HEK293 (cell line): ENCODE measurements around the gene LAMTOR4.

Experiments used
- CTCF ChIA-PET: fragments of 350-600 bp; formaldehyde crosslinking; extraction: SDS; loops from one replicate; lab custom pipeline; 2021; ENCODE audit warnings: antibody characterized with exemption; lab: Yijun Ruan, JAX
- POLR2A ChIA-PET: fragments of 300-600 bp; formaldehyde crosslinking; extraction: SDS; loops from one replicate; lab custom pipeline; 2020; ENCODE audit warnings: antibody characterized with exemption, inconsistent platforms; lab: Yijun Ruan, JAX
- H3K27ac ChIP-seq: fragments of 200-500 bp; sonication (Bioruptor generic); 2 replicates; pipeline ENCODE4 v1.5.1; 2014; ENCODE audit warnings: low read depth, low read length, control low read depth, inconsistent platforms; ENCODE audit errors: extremely low read depth
- H3K36me3 ChIP-seq, 2 experiments: fragments of 200-500 bp in 1 of 2; sonication (Bioruptor generic) in 1 of 2; 1 replicate in 1 of 2; 2 replicates in 1 of 2; pipeline ENCODE4 v1.5.1; 2014 to 2017; ENCODE audit warnings: inconsistent platforms in 2 of 2, low read length in 2 of 2; ENCODE audit not compliant: control insufficient read depth in 2 of 2, insufficient read depth in 1 of 2
- H3K4me1 ChIP-seq: fragments of 200-500 bp; sonication (Bioruptor generic); 2 replicates; pipeline ENCODE4 v1.5.1; 2014; ENCODE audit warnings: mild to moderate bottlenecking, low read length, inconsistent platforms; ENCODE audit not compliant: control insufficient read depth, insufficient read depth
- H3K4me3 ChIP-seq: 2 replicates; pipeline ENCODE4 v1.5.1; 2011; ENCODE audit warnings: low read depth, mild to moderate bottlenecking, control low read depth, low read length, moderate library complexity
- H3K9me3 ChIP-seq: fragments of 200-500 bp; sonication (Bioruptor generic); 2 replicates; pipeline ENCODE4 v1.5.1; 2014; ENCODE audit warnings: low read depth, low read length, inconsistent platforms; ENCODE audit not compliant: control insufficient read depth, insufficient read depth
- GLIS1 ChIP-seq: fragments of 450-650 bp; formaldehyde crosslinking; IDR thresholded peaks from 2 replicates; pipeline ENCODE4 v1.5.1; 2016; ENCODE audit warnings: missing biosample characterization, missing genetic modification characterization
- GLIS2 ChIP-seq: fragments of 450-650 bp; formaldehyde crosslinking; IDR thresholded peaks from 2 replicates; pipeline ENCODE4 v1.5.1; 2016; ENCODE audit warnings: missing biosample characterization, missing genetic modification characterization
- KLF7 ChIP-seq: fragments of 450-650 bp; formaldehyde crosslinking; IDR thresholded peaks from 2 replicates; pipeline ENCODE4 v1.5.1; 2016; ENCODE audit warnings: missing biosample characterization, missing genetic modification characterization, borderline replicate concordance
- KLF9 ChIP-seq: fragments of 450-650 bp; formaldehyde crosslinking; IDR thresholded peaks from 2 replicates; pipeline ENCODE4 v1.5.1; 2016; ENCODE audit warnings: missing biosample characterization, missing genetic modification characterization, low read depth
- OSR2 ChIP-seq: fragments of 450-650 bp; formaldehyde crosslinking; IDR thresholded peaks from 2 replicates; pipeline ENCODE4 v1.5.1; 2016; ENCODE audit warnings: missing biosample characterization, missing genetic modification characterization
- SP3 ChIP-seq: fragments of 450-650 bp; formaldehyde crosslinking; IDR thresholded peaks from 2 replicates; pipeline ENCODE4 v1.5.1; 2016; ENCODE audit warnings: missing biosample characterization, missing genetic modification characterization
- ZBTB48 ChIP-seq: fragments of 450-650 bp; formaldehyde crosslinking; IDR thresholded peaks from 2 replicates; pipeline ENCODE4 v1.5.1; 2016; ENCODE audit warnings: missing biosample characterization, missing genetic modification characterization
- ZNF157 ChIP-seq: fragments of 450-650 bp; formaldehyde crosslinking; IDR thresholded peaks from 2 replicates; pipeline ENCODE4 v1.5.1; 2016; ENCODE audit warnings: missing biosample characterization, missing genetic modification characterization
- ZNF423 ChIP-seq: fragments of 450-650 bp; formaldehyde crosslinking; IDR thresholded peaks from 2 replicates; pipeline ENCODE4 v1.5.1; 2016; ENCODE audit warnings: missing biosample characterization, missing genetic modification characterization
- ZNF560 ChIP-seq: fragments of 450-650 bp; formaldehyde crosslinking; IDR thresholded peaks from 2 replicates; pipeline ENCODE4 v1.5.1; 2017; ENCODE audit warnings: missing biosample characterization, missing genetic modification characterization, borderline replicate concordance
- ZNF777 ChIP-seq: fragments of 450-650 bp; formaldehyde crosslinking; IDR thresholded peaks from 2 replicates; pipeline ENCODE4 v1.5.1; 2017; ENCODE audit warnings: missing biosample characterization, missing genetic modification characterization, borderline replicate concordance
- TF ChIP-seq, protein P1 (sequence below): fragments of 450-650 bp; formaldehyde crosslinking; IDR thresholded peaks from 2 replicates; pipeline ENCODE4 v1.5.1; 2016; ENCODE audit warnings: missing biosample characterization, missing genetic modification characterization
- TF ChIP-seq, protein P2 (sequence below): fragments of 450-650 bp; formaldehyde crosslinking; IDR thresholded peaks from 2 replicates; pipeline ENCODE4 v1.5.1; 2016; ENCODE audit warnings: missing biosample characterization, missing genetic modification characterization, borderline replicate concordance
- TF ChIP-seq, protein P3 (sequence below): fragments of 450-650 bp; formaldehyde crosslinking; conservative IDR thresholded peaks from 2 replicates; pipeline ENCODE4 v1.5.1; 2016; ENCODE audit warnings: low read depth, missing biosample characterization, missing genetic modification characterization
- TF ChIP-seq, protein P4 (sequence below): fragments of 450-650 bp; formaldehyde crosslinking; IDR thresholded peaks from 2 replicates; pipeline ENCODE4 v1.5.1; 2017; ENCODE audit warnings: missing biosample characterization, missing genetic modification characterization
- TF ChIP-seq, protein P5 (sequence below): fragments of 450-650 bp; formaldehyde crosslinking; IDR thresholded peaks from 2 replicates; pipeline ENCODE4 v1.5.1; 2016; ENCODE audit warnings: missing biosample characterization, missing genetic modification characterization
- TF ChIP-seq, protein P6 (sequence below): fragments of 450-650 bp; formaldehyde crosslinking; IDR thresholded peaks from 2 replicates; pipeline ENCODE4 v1.5.1; 2016; ENCODE audit warnings: missing biosample characterization, missing genetic modification characterization
- TF ChIP-seq, protein P7 (sequence below): fragments of 450-650 bp; formaldehyde crosslinking; IDR thresholded peaks from 2 replicates; pipeline ENCODE4 v1.5.1; 2016; ENCODE audit warnings: missing biosample characterization, missing genetic modification characterization

The LAMTOR4 gene

DNA sequence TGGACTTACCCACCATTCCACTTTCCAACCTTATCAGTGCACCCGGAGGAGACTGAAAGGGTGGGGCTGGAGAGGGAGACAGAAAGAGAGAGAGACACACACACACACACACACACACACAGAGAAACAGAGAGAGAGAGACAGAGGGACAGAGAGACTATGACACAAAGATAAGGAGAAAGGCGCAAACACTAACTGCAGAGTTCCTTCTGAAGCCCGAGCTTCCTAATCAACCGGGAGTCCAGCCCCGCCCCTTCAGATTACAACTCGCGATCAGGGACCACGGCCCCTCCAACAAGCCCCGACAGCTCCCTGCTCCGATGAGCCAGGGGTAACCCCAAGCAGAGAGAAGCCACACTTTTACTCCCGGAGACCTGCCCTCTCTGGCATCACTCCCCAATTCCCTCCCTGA, 19.2 kb downstream of the LAMTOR4 start:
- no peak overlapping the region for H3K4me3 ChIP-seq
- POLR2A ChIA-PET: interaction anchor here (1.0 to 2.7 kb wide), 3 partner anchors 9 to 20 kb away, joined by 4 to 13 read pairs (median 5); partner anchors contain the start of genes GPC2, LAMTOR4, STAG3 and TRAPPC14
- no peak overlapping the region for H3K27ac ChIP-seq
- no peak for TF ChIP-seq ZNF423 (tag by site-specific recombination)
- TF ChIP-seq, protein P1, sequence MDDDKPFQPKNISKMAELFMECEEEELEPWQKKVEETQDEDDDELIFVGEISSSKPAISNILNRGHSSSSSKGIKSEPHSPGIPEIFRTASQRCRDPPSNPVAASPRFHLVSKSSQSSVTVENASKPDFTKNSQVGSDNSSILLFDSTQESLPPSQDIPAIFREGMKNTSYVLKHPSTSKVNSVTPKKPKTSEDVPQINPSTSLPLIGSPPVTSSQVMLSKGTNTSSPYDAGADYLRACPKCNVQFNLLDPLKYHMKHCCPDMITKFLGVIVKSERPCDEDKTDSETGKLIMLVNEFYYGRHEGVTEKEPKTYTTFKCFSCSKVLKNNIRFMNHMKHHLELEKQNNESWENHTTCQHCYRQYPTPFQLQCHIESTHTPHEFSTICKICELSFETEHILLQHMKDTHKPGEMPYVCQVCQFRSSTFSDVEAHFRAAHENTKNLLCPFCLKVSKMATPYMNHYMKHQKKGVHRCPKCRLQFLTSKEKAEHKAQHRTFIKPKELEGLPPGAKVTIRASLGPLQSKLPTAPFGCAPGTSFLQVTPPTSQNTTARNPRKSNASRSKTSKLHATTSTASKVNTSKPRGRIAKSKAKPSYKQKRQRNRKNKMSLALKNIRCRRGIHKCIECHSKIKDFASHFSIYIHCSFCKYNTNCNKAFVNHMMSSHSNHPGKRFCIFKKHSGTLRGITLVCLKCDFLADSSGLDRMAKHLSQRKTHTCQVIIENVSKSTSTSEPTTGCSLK (tag by site-specific recombination): no peak
- TF ChIP-seq, protein P2, sequence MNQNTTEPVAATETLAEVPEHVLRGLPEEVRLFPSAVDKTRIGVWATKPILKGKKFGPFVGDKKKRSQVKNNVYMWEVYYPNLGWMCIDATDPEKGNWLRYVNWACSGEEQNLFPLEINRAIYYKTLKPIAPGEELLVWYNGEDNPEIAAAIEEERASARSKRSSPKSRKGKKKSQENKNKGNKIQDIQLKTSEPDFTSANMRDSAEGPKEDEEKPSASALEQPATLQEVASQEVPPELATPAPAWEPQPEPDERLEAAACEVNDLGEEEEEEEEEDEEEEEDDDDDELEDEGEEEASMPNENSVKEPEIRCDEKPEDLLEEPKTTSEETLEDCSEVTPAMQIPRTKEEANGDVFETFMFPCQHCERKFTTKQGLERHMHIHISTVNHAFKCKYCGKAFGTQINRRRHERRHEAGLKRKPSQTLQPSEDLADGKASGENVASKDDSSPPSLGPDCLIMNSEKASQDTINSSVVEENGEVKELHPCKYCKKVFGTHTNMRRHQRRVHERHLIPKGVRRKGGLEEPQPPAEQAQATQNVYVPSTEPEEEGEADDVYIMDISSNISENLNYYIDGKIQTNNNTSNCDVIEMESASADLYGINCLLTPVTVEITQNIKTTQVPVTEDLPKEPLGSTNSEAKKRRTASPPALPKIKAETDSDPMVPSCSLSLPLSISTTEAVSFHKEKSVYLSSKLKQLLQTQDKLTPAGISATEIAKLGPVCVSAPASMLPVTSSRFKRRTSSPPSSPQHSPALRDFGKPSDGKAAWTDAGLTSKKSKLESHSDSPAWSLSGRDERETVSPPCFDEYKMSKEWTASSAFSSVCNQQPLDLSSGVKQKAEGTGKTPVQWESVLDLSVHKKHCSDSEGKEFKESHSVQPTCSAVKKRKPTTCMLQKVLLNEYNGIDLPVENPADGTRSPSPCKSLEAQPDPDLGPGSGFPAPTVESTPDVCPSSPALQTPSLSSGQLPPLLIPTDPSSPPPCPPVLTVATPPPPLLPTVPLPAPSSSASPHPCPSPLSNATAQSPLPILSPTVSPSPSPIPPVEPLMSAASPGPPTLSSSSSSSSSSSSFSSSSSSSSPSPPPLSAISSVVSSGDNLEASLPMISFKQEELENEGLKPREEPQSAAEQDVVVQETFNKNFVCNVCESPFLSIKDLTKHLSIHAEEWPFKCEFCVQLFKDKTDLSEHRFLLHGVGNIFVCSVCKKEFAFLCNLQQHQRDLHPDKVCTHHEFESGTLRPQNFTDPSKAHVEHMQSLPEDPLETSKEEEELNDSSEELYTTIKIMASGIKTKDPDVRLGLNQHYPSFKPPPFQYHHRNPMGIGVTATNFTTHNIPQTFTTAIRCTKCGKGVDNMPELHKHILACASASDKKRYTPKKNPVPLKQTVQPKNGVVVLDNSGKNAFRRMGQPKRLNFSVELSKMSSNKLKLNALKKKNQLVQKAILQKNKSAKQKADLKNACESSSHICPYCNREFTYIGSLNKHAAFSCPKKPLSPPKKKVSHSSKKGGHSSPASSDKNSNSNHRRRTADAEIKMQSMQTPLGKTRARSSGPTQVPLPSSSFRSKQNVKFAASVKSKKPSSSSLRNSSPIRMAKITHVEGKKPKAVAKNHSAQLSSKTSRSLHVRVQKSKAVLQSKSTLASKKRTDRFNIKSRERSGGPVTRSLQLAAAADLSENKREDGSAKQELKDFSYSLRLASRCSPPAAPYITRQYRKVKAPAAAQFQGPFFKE: no peak
- TF ChIP-seq KLF7 (tag by site-specific recombination): peak; percentile 98
- TF ChIP-seq, protein P3, sequence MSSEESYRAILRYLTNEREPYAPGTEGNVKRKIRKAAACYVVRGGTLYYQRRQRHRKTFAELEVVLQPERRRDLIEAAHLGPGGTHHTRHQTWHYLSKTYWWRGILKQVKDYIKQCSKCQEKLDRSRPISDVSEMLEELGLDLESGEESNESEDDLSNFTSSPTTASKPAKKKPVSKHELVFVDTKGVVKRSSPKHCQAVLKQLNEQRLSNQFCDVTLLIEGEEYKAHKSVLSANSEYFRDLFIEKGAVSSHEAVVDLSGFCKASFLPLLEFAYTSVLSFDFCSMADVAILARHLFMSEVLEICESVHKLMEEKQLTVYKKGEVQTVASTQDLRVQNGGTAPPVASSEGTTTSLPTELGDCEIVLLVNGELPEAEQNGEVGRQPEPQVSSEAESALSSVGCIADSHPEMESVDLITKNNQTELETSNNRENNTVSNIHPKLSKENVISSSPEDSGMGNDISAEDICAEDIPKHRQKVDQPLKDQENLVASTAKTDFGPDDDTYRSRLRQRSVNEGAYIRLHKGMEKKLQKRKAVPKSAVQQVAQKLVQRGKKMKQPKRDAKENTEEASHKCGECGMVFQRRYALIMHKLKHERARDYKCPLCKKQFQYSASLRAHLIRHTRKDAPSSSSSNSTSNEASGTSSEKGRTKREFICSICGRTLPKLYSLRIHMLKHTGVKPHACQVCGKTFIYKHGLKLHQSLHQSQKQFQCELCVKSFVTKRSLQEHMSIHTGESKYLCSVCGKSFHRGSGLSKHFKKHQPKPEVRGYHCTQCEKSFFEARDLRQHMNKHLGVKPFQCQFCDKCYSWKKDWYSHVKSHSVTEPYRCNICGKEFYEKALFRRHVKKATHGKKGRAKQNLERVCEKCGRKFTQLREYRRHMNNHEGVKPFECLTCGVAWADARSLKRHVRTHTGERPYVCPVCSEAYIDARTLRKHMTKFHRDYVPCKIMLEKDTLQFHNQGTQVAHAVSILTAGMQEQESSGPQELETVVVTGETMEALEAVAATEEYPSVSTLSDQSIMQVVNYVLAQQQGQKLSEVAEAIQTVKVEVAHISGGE (tag by site-specific recombination): no peak; the same call in 1 of the 2 replicates
- TF ChIP-seq ZNF157 (tag by site-specific recombination): 0 out of 2 replicates have a peak, but pooled peaks have one; percentile 19
- TF ChIP-seq KLF9 (tag by site-specific recombination): peak; percentile 50
- TF ChIP-seq ZNF777 (tag by site-specific recombination): peak; percentile 93; the same call in 1 of the 2 replicates
- TF ChIP-seq SP3 (tag by site-specific recombination): peak; percentile 14; the same call in 1 of the 2 replicates
- peak; percentile 40; the same call in 1 of the 2 replicates for TF ChIP-seq OSR2
- TF ChIP-seq, protein P4, sequence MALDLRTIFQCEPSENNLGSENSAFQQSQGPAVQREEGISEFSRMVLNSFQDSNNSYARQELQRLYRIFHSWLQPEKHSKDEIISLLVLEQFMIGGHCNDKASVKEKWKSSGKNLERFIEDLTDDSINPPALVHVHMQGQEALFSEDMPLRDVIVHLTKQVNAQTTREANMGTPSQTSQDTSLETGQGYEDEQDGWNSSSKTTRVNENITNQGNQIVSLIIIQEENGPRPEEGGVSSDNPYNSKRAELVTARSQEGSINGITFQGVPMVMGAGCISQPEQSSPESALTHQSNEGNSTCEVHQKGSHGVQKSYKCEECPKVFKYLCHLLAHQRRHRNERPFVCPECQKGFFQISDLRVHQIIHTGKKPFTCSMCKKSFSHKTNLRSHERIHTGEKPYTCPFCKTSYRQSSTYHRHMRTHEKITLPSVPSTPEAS: peak; percentile 94
- TF ChIP-seq, protein P5, sequence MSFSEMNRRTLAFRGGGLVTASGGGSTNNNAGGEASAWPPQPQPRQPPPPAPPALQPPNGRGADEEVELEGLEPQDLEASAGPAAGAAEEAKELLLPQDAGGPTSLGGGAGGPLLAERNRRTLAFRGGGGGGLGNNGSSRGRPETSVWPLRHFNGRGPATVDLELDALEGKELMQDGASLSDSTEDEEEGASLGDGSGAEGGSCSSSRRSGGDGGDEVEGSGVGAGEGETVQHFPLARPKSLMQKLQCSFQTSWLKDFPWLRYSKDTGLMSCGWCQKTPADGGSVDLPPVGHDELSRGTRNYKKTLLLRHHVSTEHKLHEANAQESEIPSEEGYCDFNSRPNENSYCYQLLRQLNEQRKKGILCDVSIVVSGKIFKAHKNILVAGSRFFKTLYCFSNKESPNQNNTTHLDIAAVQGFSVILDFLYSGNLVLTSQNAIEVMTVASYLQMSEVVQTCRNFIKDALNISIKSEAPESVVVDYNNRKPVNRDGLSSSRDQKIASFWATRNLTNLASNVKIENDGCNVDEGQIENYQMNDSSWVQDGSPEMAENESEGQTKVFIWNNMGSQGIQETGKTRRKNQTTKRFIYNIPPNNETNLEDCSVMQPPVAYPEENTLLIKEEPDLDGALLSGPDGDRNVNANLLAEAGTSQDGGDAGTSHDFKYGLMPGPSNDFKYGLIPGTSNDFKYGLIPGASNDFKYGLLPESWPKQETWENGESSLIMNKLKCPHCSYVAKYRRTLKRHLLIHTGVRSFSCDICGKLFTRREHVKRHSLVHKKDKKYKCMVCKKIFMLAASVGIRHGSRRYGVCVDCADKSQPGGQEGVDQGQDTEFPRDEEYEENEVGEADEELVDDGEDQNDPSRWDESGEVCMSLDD: peak; percentile 37; the same call in 1 of the 2 replicates
- TF ChIP-seq, protein P6, sequence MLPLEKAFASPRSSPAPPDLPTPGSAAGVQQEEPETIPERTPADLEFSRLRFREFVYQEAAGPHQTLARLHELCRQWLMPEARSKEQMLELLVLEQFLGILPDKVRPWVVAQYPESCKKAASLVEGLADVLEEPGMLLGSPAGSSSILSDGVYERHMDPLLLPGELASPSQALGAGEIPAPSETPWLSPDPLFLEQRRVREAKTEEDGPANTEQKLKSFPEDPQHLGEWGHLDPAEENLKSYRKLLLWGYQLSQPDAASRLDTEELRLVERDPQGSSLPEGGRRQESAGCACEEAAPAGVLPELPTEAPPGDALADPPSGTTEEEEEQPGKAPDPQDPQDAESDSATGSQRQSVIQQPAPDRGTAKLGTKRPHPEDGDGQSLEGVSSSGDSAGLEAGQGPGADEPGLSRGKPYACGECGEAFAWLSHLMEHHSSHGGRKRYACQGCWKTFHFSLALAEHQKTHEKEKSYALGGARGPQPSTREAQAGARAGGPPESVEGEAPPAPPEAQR (tag by site-specific recombination): peak; percentile 71; the same call in 1 of the 2 replicates
- TF ChIP-seq GLIS1: peak; percentile 54
- TF ChIP-seq ZBTB48: peak; percentile 94
- TF ChIP-seq GLIS2 (tag by site-specific recombination): peak; percentile 77; the same call in 1 of the 2 replicates
- no peak for TF ChIP-seq ZNF560 (tag by site-specific recombination)
- TF ChIP-seq, protein P7, sequence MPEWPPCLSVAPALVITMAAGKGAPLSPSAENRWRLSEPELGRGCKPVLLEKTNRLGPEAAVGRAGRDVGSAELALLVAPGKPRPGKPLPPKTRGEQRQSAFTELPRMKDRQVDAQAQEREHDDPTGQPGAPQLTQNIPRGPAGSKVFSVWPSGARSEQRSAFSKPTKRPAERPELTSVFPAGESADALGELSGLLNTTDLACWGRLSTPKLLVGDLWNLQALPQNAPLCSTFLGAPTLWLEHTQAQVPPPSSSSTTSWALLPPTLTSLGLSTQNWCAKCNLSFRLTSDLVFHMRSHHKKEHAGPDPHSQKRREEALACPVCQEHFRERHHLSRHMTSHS (tag by site-specific recombination): 0 out of 2 replicates have a peak, but pooled peaks have one; percentile 11

More for the DNA sequence above, 19.2 kb downstream of the LAMTOR4 start:
- H3K4me1 ChIP-seq: peaks cover 7% of the 10 kb centered on the region
- H3K36me3 ChIP-seq: no peaks in the 10 kb centered on the region
- no peaks in the 10 kb centered on the region for H3K9me3 ChIP-seq
- CTCF ChIA-PET: interaction anchor here (0.6 to 1.9 kb wide), 5 partner anchors 17 to 35 kb away, joined by 3 to 9 read pairs (median 6); no protein-coding TSS in a partner anchor
